Kidney capillary endothelial cell (primary cell): ENCODE measurements around the gene NDUFB10.

Experiments used
- DNase-seq: peaks from one replicate; pipeline ENCODE4 v3.0.0-alpha.2; 2018; ENCODE audit warnings: low spot score

NDUFB10 gene

GRCh38 chr16:1984347-1985225 is 25.2 kb downstream of the NDUFB10 start:
- no peak for DNase-seq

- DNase-seq, result no peak
Measured at GRCh38 chr16:1985466-1986150, 26.3 kb downstream of the NDUFB10 start.

GRCh38 chr16:1987198-1987597 is 27.9 kb downstream of the NDUFB10 start:
- DNase-seq, result no peak

GRCh38 chr16:1989209-1990100 is 30.1 kb downstream of the NDUFB10 start, which contains the start of gene SYNGR3:
Gene SYNGR3, plus strand, starts transcription at chr16:1989970. Its CDS starts 133 bp downstream, at chr16:1990103.
- no peak for DNase-seq

- no peak for DNase-seq
Measured at GRCh38 chr16:1990101-1990350, 30.7 kb downstream of the NDUFB10 start.

- DNase-seq, result no peak
Measured at GRCh38 chr16:1990351-1991134, 31.2 kb downstream of the NDUFB10 start.

- DNase-seq, result no peak
Measured at GRCh38 chr16:1991135-1991551, 31.8 kb downstream of the NDUFB10 start.

GRCh38 chr16:1991588-1991947 is 32.2 kb downstream of the NDUFB10 start:
- DNase-seq, result no peak

- peak; percentile 87 for DNase-seq
Measured at GRCh38 chr16:1991948-1992703, 32.8 kb downstream of the NDUFB10 start.

- DNase-seq, result no peak
Measured at GRCh38 chr16:1992704-1993317, 33.5 kb downstream of the NDUFB10 start.

- DNase-seq, result no peak
Measured at GRCh38 chr16:1993731-1994131, 34.4 kb downstream of the NDUFB10 start.

GRCh38 chr16:1997494-1998359 is 38.4 kb downstream of the NDUFB10 start:
- no peak for DNase-seq

GRCh38 chr16:1998360-1998835 is 39.1 kb downstream of the NDUFB10 start:
- no peak for DNase-seq

- no peak for DNase-seq
Measured at GRCh38 chr16:1998852-1999801, 39.8 kb downstream of the NDUFB10 start.

GRCh38 chr16:1999866-2000514 is 40.7 kb downstream of the NDUFB10 start:
- DNase-seq, result no peak

- DNase-seq, result no peak
Measured at GRCh38 chr16:2001035-2001434, 41.7 kb downstream of the NDUFB10 start.

GRCh38 chr16:2001456-2002355 is 42.4 kb downstream of the NDUFB10 start:
- no peak for DNase-seq
